Prostate gland (tissue), 2 donors: ENCODE data around the gene GOLPH3L.

Experiments
- CTCF ChIP-seq, 4 experiments: fragments of 200-600 bp in 2 of 4; fragments of 450-650 bp in 2 of 4; sonication (generic) in 2 of 4; IDR thresholded peaks; 1 replicate in 3 of 4; 2 replicates in 1 of 4; pipeline ENCODE4 v1.5.1; 2016 to 2019; ENCODE audit warnings: antibody characterized with exemption in 4 of 4, mild to moderate bottlenecking in 2 of 4, moderate library complexity in 2 of 4
- POLR2A ChIP-seq: fragments of 450-650 bp; IDR thresholded peaks from one replicate; pipeline ENCODE4 v1.6.1; 2016; ENCODE audit warnings: antibody characterized with exemption, mild to moderate bottlenecking
- POLR2AphosphoS5 ChIP-seq: sonication (generic); formaldehyde crosslinking; IDR thresholded peaks from one replicate; pipeline ENCODE4 v1.6.1; 2017; ENCODE audit warnings: antibody characterized with exemption

- TF ChIP-seq CTCF (IDR thresholded peaks at IDR 0.05): no peak
- TF ChIP-seq POLR2AphosphoS5: no peak
- no peak for TF ChIP-seq POLR2A
These were observed 81.4 kb downstream of the GOLPH3L start for GRCh38 chr1:150615346-150616201.
